ENCODE data around the gene ASB1.

ASB1 gene

GRCh38 chr2:238464389-238464788, 37.7 kb downstream of the ASB1 start:
- no peak for DNase-seq (ENCODE audit: low read depth in 2 of 2, low spot score in 1 of 2)

- no peak for DNase-seq (ENCODE audit: low read depth in 2 of 2, low spot score in 1 of 2)
These were observed 38.9 kb downstream of the ASB1 start for GRCh38 chr2:238465487-238466242.

- DNase-seq (ENCODE audit: low read depth in 2 of 2, low spot score in 1 of 2), result no peak
These were observed 39.6 kb downstream of the ASB1 start for GRCh38 chr2:238466243-238466756.

GRCh38 chr2:238467062-238467461, 40.3 kb downstream of the ASB1 start:
- DNase-seq (ENCODE audit: low read depth in 2 of 2, low spot score in 1 of 2), result no peak

GRCh38 chr2:238467792-238468191, 41.1 kb downstream of the ASB1 start:
- DNase-seq (ENCODE audit: low read depth in 2 of 2, low spot score in 1 of 2), result no peak

- DNase-seq (ENCODE audit: low read depth in 2 of 2, low spot score in 1 of 2), result no peak
These were observed 42.4 kb downstream of the ASB1 start for GRCh38 chr2:238469155-238469554.

- no peak for DNase-seq (ENCODE audit: low read depth in 2 of 2, low spot score in 1 of 2)
These were observed 46.3 kb downstream of the ASB1 start for GRCh38 chr2:238473014-238473413.

GRCh38 chr2:238473523-238473922, 46.8 kb downstream of the ASB1 start:
- DNase-seq (ENCODE audit: low read depth in 2 of 2, low spot score in 1 of 2), result no peak

GRCh38 chr2:238475034-238475433, 48.3 kb downstream of the ASB1 start:
- no peak for DNase-seq (ENCODE audit: low read depth in 2 of 2, low spot score in 1 of 2)

- DNase-seq (ENCODE audit: low read depth in 2 of 2, low spot score in 1 of 2), result no peak
These were observed 48.8 kb downstream of the ASB1 start for GRCh38 chr2:238475566-238475965.

GRCh38 chr2:238476258-238476657, 49.5 kb downstream of the ASB1 start:
- DNase-seq (ENCODE audit: low read depth in 2 of 2, low spot score in 1 of 2), result no peak

GRCh38 chr2:238478216-238478615, 51.5 kb downstream of the ASB1 start:
- DNase-seq (ENCODE audit: low read depth in 2 of 2, low spot score in 1 of 2), result no peak

GRCh38 chr2:238479847-238480246, 53.1 kb downstream of the ASB1 start:
- DNase-seq (ENCODE audit: low read depth in 2 of 2, low spot score in 1 of 2), result no peak

- no peak for DNase-seq (ENCODE audit: low read depth in 2 of 2, low spot score in 1 of 2)
These were observed 56.3 kb downstream of the ASB1 start for GRCh38 chr2:238483021-238483420.

- DNase-seq (ENCODE audit: low read depth in 2 of 2, low spot score in 1 of 2), result no peak
These were observed 56.9 kb downstream of the ASB1 start for GRCh38 chr2:238483656-238484055.

- DNase-seq (ENCODE audit: low read depth in 2 of 2, low spot score in 1 of 2), result no peak
These were observed 58.1 kb downstream of the ASB1 start for GRCh38 chr2:238484522-238485452.

- no peak for DNase-seq (ENCODE audit: low read depth in 2 of 2, low spot score in 1 of 2)
These were observed 59.6 kb downstream of the ASB1 start for GRCh38 chr2:238486123-238486848.

- DNase-seq (ENCODE audit: low read depth in 2 of 2, low spot score in 1 of 2), result no peak
These were observed 60.4 kb downstream of the ASB1 start for GRCh38 chr2:238487134-238487533.

GRCh38 chr2:238487652-238488346, 61.1 kb downstream of the ASB1 start:
- no peak for DNase-seq (ENCODE audit: low read depth in 2 of 2, low spot score in 1 of 2)

- DNase-seq (ENCODE audit: low read depth in 2 of 2, low spot score in 1 of 2), result no peak
These were observed 61.7 kb downstream of the ASB1 start for GRCh38 chr2:238488347-238488826.

GRCh38 chr2:238489431-238489830, 62.7 kb downstream of the ASB1 start:
- no peak for DNase-seq (ENCODE audit: low read depth in 2 of 2, low spot score in 1 of 2)
